ENCODE measurements around the gene PIGBOS1.

The PIGBOS1 gene

GRCh38 chr15:55297315-55297714 is 21.6 kb downstream of the PIGBOS1 start:
- Histone ChIP-seq H4K20me1 (ENCODE audit: low read depth, low read length) (no peaks in the 10 kb centered on the region), H3K4me2 (ENCODE audit: low read depth, low read length, poor library complexity, severe bottlenecking) (no peak overlapping the region), H3K27me3 (ENCODE audit: low read length) (no peaks in the 10 kb centered on the region), H3K27ac (ENCODE audit: low read depth, low read length) (no peak overlapping the region), H3F3A (ENCODE audit: insufficient read depth) (no peaks in the 10 kb centered on the region), H3K79me2 (ENCODE audit: insufficient read depth, low read length) (no peaks in the 10 kb centered on the region), H3K9me3 (ENCODE audit: insufficient read depth, low read length) (no peaks in the 10 kb centered on the region), H2AFZ (ENCODE audit: low read depth, low read length, severe bottlenecking) (no peak overlapping the region), H3K9ac (ENCODE audit: low read length) (no peak overlapping the region), H3K4me3 (ENCODE audit: insufficient read depth, low read length, poor library complexity, severe bottlenecking) (no peak overlapping the region), H3K36me3 (ENCODE audit: low read length) (no peaks in the 10 kb centered on the region), H3K9me2 (replicated peaks; ENCODE audit: insufficient read depth, low read length) (no peaks in the 10 kb centered on the region)
- TF ChIP-seq CTCF (IDR thresholded peaks at IDR 0.05; ENCODE audit: insufficient read depth, low read length, poor library complexity, severe bottlenecking) (no peak), EZH2phosphoT487 (conservative IDR thresholded peaks at IDR 0.05; ENCODE audit: low read length) (no peak)

GRCh38 chr15:55290528-55291057 is 28.3 kb downstream of the PIGBOS1 start:
- no peak overlapping the region for H3K27ac ChIP-seq (ENCODE audit: low read depth, low read length)
- H4K20me1 ChIP-seq (ENCODE audit: low read depth, low read length): no peaks in the 10 kb centered on the region

GRCh38 chr15:55289746-55290527 is 29.0 kb downstream of the PIGBOS1 start, which contains the start of gene RAB27A:
TSS of gene RAB27A (minus strand) at chr15:55289813. CDS start at chr15:55234934, 54,879 bp downstream.
- Histone ChIP-seq H3K27me3 (ENCODE audit: low read length) (no peaks in the 10 kb centered on the region), H3K27ac (ENCODE audit: low read depth, low read length) (no peak within 1 kb of the TSS)
- TF ChIP-seq EZH2phosphoT487 (conservative IDR thresholded peaks at IDR 0.05; ENCODE audit: low read length) (no peak), CTCF (IDR thresholded peaks at IDR 0.05; ENCODE audit: insufficient read depth, low read length, poor library complexity, severe bottlenecking) (no peak)

More at GRCh38 chr15:55290528-55291057, 28.3 kb downstream of the PIGBOS1 start:
- Histone ChIP-seq H3K4me3 (ENCODE audit: insufficient read depth, low read length, poor library complexity, severe bottlenecking) (peak overlapping the region; percentile 66), H3F3A (ENCODE audit: insufficient read depth) (no peaks in the 10 kb centered on the region), H3K9ac (ENCODE audit: low read length) (peak overlapping the region; percentile 61), H3K9me3 (ENCODE audit: insufficient read depth, low read length) (no peaks in the 10 kb centered on the region), H3K9me2 (replicated peaks; ENCODE audit: insufficient read depth, low read length) (no peaks in the 10 kb centered on the region), H3K36me3 (ENCODE audit: low read length) (no peaks in the 10 kb centered on the region), H3K4me2 (ENCODE audit: low read depth, low read length, poor library complexity, severe bottlenecking) (peak overlapping the region; percentile 96), H3K27me3 (ENCODE audit: low read length) (no peaks in the 10 kb centered on the region), H3K79me2 (ENCODE audit: insufficient read depth, low read length) (no peaks in the 10 kb centered on the region), H2AFZ (ENCODE audit: low read depth, low read length, severe bottlenecking) (peak overlapping the region; percentile 74)
- no peak for TF ChIP-seq EZH2phosphoT487 (conservative IDR thresholded peaks at IDR 0.05; ENCODE audit: low read length)
- peak; percentile 87 for TF ChIP-seq CTCF (IDR thresholded peaks at IDR 0.05; ENCODE audit: insufficient read depth, low read length, poor library complexity, severe bottlenecking)

More at GRCh38 chr15:55289746-55290527, 29.0 kb downstream of the PIGBOS1 start, which contains the start of gene RAB27A:
- H3K9me3 ChIP-seq (ENCODE audit: insufficient read depth, low read length): no peaks in the 10 kb centered on the region
- peak within 1 kb of the TSS; percentile 96 for H3K4me2 ChIP-seq (ENCODE audit: low read depth, low read length, poor library complexity, severe bottlenecking)
- H3K4me3 ChIP-seq (ENCODE audit: insufficient read depth, low read length, poor library complexity, severe bottlenecking): peak within 1 kb of the TSS; percentile 66
- no peaks in the 10 kb centered on the region for H3K9me2 ChIP-seq (replicated peaks; ENCODE audit: insufficient read depth, low read length)
- H3F3A ChIP-seq (ENCODE audit: insufficient read depth): no peaks in the 10 kb centered on the region
- H3K79me2 ChIP-seq (ENCODE audit: insufficient read depth, low read length): no peaks in the 10 kb centered on the region
- peak within 1 kb of the TSS; percentile 74 for H2AFZ ChIP-seq (ENCODE audit: low read depth, low read length, severe bottlenecking)
- peak within 1 kb of the TSS; percentile 61 for H3K9ac ChIP-seq (ENCODE audit: low read length)
- no peaks in the 10 kb centered on the region for H3K36me3 ChIP-seq (ENCODE audit: low read length)
- H4K20me1 ChIP-seq (ENCODE audit: low read depth, low read length): no peaks in the 10 kb centered on the region
